H9 (cell line): ENCODE measurements around the gene TMEM147. TPM values are rescaled to one million over a fixed set of nuclear protein-coding genes. Genes with fewer than 3 reads are reported as not detected.

ENCODE experiments used
- DNase-seq: peaks from one replicate; pipeline ENCODE4 v3.0.0-alpha.2; 2017
- H2AFZ ChIP-seq: one replicate; pipeline ENCODE4 v1.6.1; 2013; ENCODE audit warnings: mild to moderate bottlenecking, low read length, control low read depth, moderate library complexity
- H2AK5ac ChIP-seq: 2 replicates; pipeline ENCODE4 v1.6.1; 2013; ENCODE audit warnings: low read length, control low read depth, mixed read lengths; ENCODE audit not compliant: insufficient read length
- H2BK120ac ChIP-seq: one replicate; pipeline ENCODE4 v1.6.1; 2013; ENCODE audit warnings: low read depth, mild to moderate bottlenecking, low read length, control low read depth, inconsistent platforms; ENCODE audit not compliant: poor library complexity, severe bottlenecking
- H2BK12ac ChIP-seq: 2 replicates; pipeline ENCODE4 v1.6.1; 2013; ENCODE audit warnings: low read length, control low read depth, mixed read lengths, low read depth; ENCODE audit not compliant: insufficient read length
- H2BK15ac ChIP-seq: 2 replicates; pipeline ENCODE4 v1.6.1; 2013; ENCODE audit warnings: low read depth, low read length, control low read depth
- H2BK20ac ChIP-seq: one replicate; pipeline ENCODE4 v1.6.1; 2013; ENCODE audit warnings: low read depth, mild to moderate bottlenecking, low read length, control low read depth, inconsistent platforms; ENCODE audit not compliant: poor library complexity, severe bottlenecking
- H2BK5ac ChIP-seq: 2 replicates; pipeline ENCODE4 v1.6.1; 2013; ENCODE audit warnings: low read length, control low read depth, mixed read lengths; ENCODE audit not compliant: insufficient read length
- H3K14ac ChIP-seq: 2 replicates; pipeline ENCODE4 v1.6.1; 2013; ENCODE audit warnings: low read length, control low read depth; ENCODE audit not compliant: insufficient read depth
- H3K18ac ChIP-seq: 2 replicates; pipeline ENCODE4 v1.6.1; 2013; ENCODE audit warnings: low read depth, mild to moderate bottlenecking, mixed read lengths, low read length, control low read depth; ENCODE audit not compliant: insufficient read length
- H3K23ac ChIP-seq: 2 replicates; pipeline ENCODE4 v1.6.1; 2013; ENCODE audit warnings: low read length, control low read depth, mixed read lengths, low read depth; ENCODE audit not compliant: insufficient read length
- H3K23me2 ChIP-seq: 2 replicates; pipeline ENCODE4 v1.6.1; 2013; ENCODE audit warnings: low read depth, mild to moderate bottlenecking, mixed read lengths, low read length, control low read depth; ENCODE audit not compliant: insufficient read length, poor library complexity, severe bottlenecking
- H3K27ac ChIP-seq: 2 replicates; pipeline ENCODE4 v1.5.1; 2013; ENCODE audit warnings: low read length, control low read depth, mixed read lengths, low read depth; ENCODE audit not compliant: insufficient read length
- H3K27me3 ChIP-seq: 2 replicates; pipeline ENCODE4 v1.6.1; 2013; ENCODE audit warnings: low read length, control low read depth, inconsistent platforms; ENCODE audit not compliant: insufficient read depth
- H3K4ac ChIP-seq: 2 replicates; pipeline ENCODE4 v1.6.1; 2013; ENCODE audit warnings: low read depth, mild to moderate bottlenecking, control low read depth, inconsistent platforms, low read length, moderate library complexity
- H3K4me1 ChIP-seq: 2 replicates; pipeline ENCODE4 v1.6.1; 2013; ENCODE audit warnings: low read length, control low read depth, inconsistent platforms; ENCODE audit not compliant: insufficient read depth
- H3K4me2 ChIP-seq: 2 replicates; pipeline ENCODE4 v1.6.1; 2013; ENCODE audit warnings: low read length, control low read depth, mixed read lengths; ENCODE audit not compliant: insufficient read length, insufficient read depth
- H3K56ac ChIP-seq: 2 replicates; pipeline ENCODE4 v1.6.1; 2013; ENCODE audit warnings: low read depth, mild to moderate bottlenecking, mixed read lengths, low read length, control low read depth; ENCODE audit not compliant: insufficient read length
- H3K79me1 ChIP-seq: 2 replicates; pipeline ENCODE4 v1.6.1; 2013; ENCODE audit warnings: low read depth, mild to moderate bottlenecking, moderate library complexity, low read length, control low read depth, inconsistent platforms; ENCODE audit not compliant: insufficient read depth, poor library complexity, severe bottlenecking
- H3K79me2 ChIP-seq: 2 replicates; pipeline ENCODE4 v1.6.1; 2013; ENCODE audit warnings: low read length, control low read depth, inconsistent platforms; ENCODE audit not compliant: insufficient read depth
- H3K9ac ChIP-seq: 2 replicates; pipeline ENCODE4 v1.6.1; 2013; ENCODE audit warnings: low read length, control low read depth, mixed read lengths; ENCODE audit not compliant: insufficient read length; ENCODE audit errors: extremely low read depth
- H3K9me3 ChIP-seq: one replicate; pipeline ENCODE4 v1.6.1; 2013; ENCODE audit warnings: low read depth, low read length, inconsistent platforms; ENCODE audit not compliant: control insufficient read depth
- H3T11ph ChIP-seq: one replicate; pipeline ENCODE4 v1.6.1; 2013; ENCODE audit warnings: mild to moderate bottlenecking, low read length, control low read depth, inconsistent platforms
- H4K20me1 ChIP-seq: one replicate; pipeline ENCODE4 v1.6.1; 2013; ENCODE audit not compliant: control insufficient read depth, insufficient read length, insufficient read depth
- H4K5ac ChIP-seq: 2 replicates; pipeline ENCODE4 v1.6.1; 2013; ENCODE audit warnings: low read depth, mild to moderate bottlenecking, mixed read lengths, low read length, control low read depth; ENCODE audit not compliant: insufficient read length
- H4K8ac ChIP-seq: replicated peaks from 2 replicates; pipeline ENCODE4 v1.6.1; 2013; ENCODE audit warnings: low read length, control low read depth, mixed read lengths, low read depth; ENCODE audit not compliant: insufficient read length
- H4K91ac ChIP-seq: 2 replicates; pipeline ENCODE4 v1.6.1; 2013; ENCODE audit warnings: low read depth, mild to moderate bottlenecking, moderate library complexity, mixed read lengths, low read length, control low read depth; ENCODE audit not compliant: insufficient read length
- H3K27ac Mint-ChIP-seq, 3 experiments: 2 replicates in 2 of 3; 3 replicates in 1 of 3; pipeline ENCODE4 v1.8.0; 2020 to 2021; ENCODE audit warnings: mixed read lengths in 3 of 3, mild to moderate bottlenecking in 1 of 3, moderate library complexity in 1 of 3
- H3K27me3 Mint-ChIP-seq: 2 replicates; pipeline ENCODE4 v1.8.0; 2021; ENCODE audit warnings: low read depth, mild to moderate bottlenecking, moderate library complexity, mixed read lengths
- H3K36me3 Mint-ChIP-seq, 3 experiments: 2 replicates in 2 of 3; 3 replicates in 1 of 3; pipeline ENCODE4 v1.8.0; 2020 to 2021; ENCODE audit warnings: low read depth in 3 of 3, mixed read lengths in 3 of 3; ENCODE audit not compliant: insufficient read depth in 1 of 3
- H3K4me1 Mint-ChIP-seq, 2 experiments: 2 replicates each; pipeline ENCODE4 v1.8.0; 2020; ENCODE audit warnings: mixed read lengths in 2 of 2
- H3K4me3 Mint-ChIP-seq, 2 experiments: 2 replicates in 1 of 2; 3 replicates in 1 of 2; pipeline ENCODE4 v1.8.0; 2020 to 2021; ENCODE audit warnings: mild to moderate bottlenecking in 2 of 2, mixed read lengths in 2 of 2, moderate library complexity in 1 of 2
- H3K9me3 Mint-ChIP-seq, 2 experiments: 2 replicates in 1 of 2; 3 replicates in 1 of 2; pipeline ENCODE4 v1.8.0; 2020; ENCODE audit warnings: mild to moderate bottlenecking in 2 of 2, mixed read lengths in 2 of 2, moderate library complexity in 1 of 2
- CTCF ChIP-seq: fragments of 200-600 bp; sonication (generic); conservative IDR thresholded peaks from 3 replicates; pipeline ENCODE4 v1.8.0; 2021; ENCODE audit warnings: antibody characterized with exemption, mild to moderate bottlenecking
- WGBS: extraction: QIAGEN DNeasy Blood & Tissue Kit; methylation state at CpG from one replicate; pipeline ENCODE4 v1.1.7; 2013; ENCODE audit warnings: missing lambda C conversion rate, low lambda C conversion rate, mixed read lengths; ENCODE audit not compliant: insufficient read length; ENCODE audit errors: extremely low coverage; 5-methylcytosine and 5-hydroxymethylcytosine counted together
- total RNA-seq: library from RNA; stranded (reverse); gene quantifications from 2 replicates; pipeline ENCODE4 v1.2.1, GENCODE V29; 2021

Gene TMEM147
- total RNA-seq, 1 experiment from 2014 or later, result 125 TPM

GRCh38 chr19:35509861-35510625 is 35.4 kb upstream of the TMEM147 start:
- Histone ChIP-seq H3K27me3 (no peaks in the 10 kb centered on the region; the same call in 1 of the 2 replicates), H2AFZ (no peak overlapping the region), H3K14ac (peak overlapping the region; percentile 94), H3K18ac (peak overlapping the region; percentile 83), H2BK5ac (peak overlapping the region; percentile 23), H3K79me2 (peaks cover 4% of the 10 kb centered on the region; the same call in 1 of the 2 replicates), H4K20me1 (no peaks in the 10 kb centered on the region), H3K9me3 (no peaks in the 10 kb centered on the region), H3K23me2 (peaks cover 12% of the 10 kb centered on the region), H3K79me1 (no peaks in the 10 kb centered on the region), H3K4me1 (no peaks in the 10 kb centered on the region), H4K5ac (peak overlapping the region; percentile 20), H2BK20ac (no peak overlapping the region), H2AK5ac (no peak overlapping the region), H3K27ac (peak overlapping the region; percentile 36), H3K23ac (no peak overlapping the region), H3K56ac (no peak overlapping the region), H2BK12ac (peak overlapping the region; percentile 89), H4K91ac (peak overlapping the region; percentile 16), H4K8ac (no peak overlapping the region), H3K4me2 (peak overlapping the region; percentile 94), H3T11ph (no peak overlapping the region), H3K9ac (peak overlapping the region; percentile 88), H3K4ac (peak overlapping the region; percentile 35; the same call in 1 of the 2 replicates), H2BK15ac (no peak overlapping the region), H2BK120ac (peak overlapping the region; percentile 62)
- H3K4me1 Mint-ChIP-seq, result peaks cover 22 to 40% of the 10 kb centered on the region in 2 experiments
- peak; percentile 95 for DNase-seq
- peak overlapping the region; percentile 97 to 98 for H3K4me3 Mint-ChIP-seq
- H3K36me3 Mint-ChIP-seq, result peaks cover 29 to 33% (median 33%) of the 10 kb centered on the region in 3 experiments
- peak overlapping the region; percentile 99 to 100 (median 99) for H3K27ac Mint-ChIP-seq
- peaks cover 26% of the 10 kb centered on the region for H3K27me3 Mint-ChIP-seq
- H3K9me3 Mint-ChIP-seq, result no peaks in the 10 kb centered on the region
- no CpG with 5 or more reads among the region's 39 CpGs for WGBS
- TF ChIP-seq CTCF, result peak; percentile 100
